HG02852 (cell line): ENCODE results near the gene SLC11A1.

Experiments used
- ATAC-seq: cut with Tn5 transposase; IDR thresholded peaks from one replicate; pipeline ENCODE4 v1.9.1; 2021; ENCODE audit warnings: mild to moderate bottlenecking, moderate library complexity; ENCODE audit not compliant: unreplicated experiment

Gene SLC11A1, protein sequence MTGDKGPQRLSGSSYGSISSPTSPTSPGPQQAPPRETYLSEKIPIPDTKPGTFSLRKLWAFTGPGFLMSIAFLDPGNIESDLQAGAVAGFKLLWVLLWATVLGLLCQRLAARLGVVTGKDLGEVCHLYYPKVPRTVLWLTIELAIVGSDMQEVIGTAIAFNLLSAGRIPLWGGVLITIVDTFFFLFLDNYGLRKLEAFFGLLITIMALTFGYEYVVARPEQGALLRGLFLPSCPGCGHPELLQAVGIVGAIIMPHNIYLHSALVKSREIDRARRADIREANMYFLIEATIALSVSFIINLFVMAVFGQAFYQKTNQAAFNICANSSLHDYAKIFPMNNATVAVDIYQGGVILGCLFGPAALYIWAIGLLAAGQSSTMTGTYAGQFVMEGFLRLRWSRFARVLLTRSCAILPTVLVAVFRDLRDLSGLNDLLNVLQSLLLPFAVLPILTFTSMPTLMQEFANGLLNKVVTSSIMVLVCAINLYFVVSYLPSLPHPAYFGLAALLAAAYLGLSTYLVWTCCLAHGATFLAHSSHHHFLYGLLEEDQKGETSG

DNA sequence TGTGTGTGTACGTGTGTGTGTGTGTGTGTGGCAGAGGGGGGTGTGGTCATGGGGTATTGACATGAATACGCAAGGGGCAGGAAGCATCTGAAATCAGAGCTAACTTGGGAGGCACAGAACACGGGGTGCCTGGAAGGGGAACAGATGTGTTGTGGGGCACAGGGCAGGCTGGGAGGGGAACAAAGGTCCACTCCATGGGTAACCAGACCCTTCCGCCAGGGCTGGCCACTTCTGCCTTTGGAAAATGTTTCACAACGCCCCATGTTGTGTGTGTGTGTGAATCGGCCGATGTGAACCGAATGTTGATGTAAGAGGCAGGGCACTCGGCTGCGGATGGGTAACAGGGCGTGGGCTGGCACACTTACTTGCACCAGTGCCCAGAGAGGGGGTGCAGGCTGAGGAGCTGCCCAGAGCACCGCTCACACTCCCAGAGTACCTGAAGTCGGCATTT lies at the start of gene SLC11A1:
TSS of gene SLC11A1 (plus strand) at position 358 of the 451 bp plus-strand sequence. CDS start 96 bp downstream, outside the sequence.
- no peak for ATAC-seq

DNA sequence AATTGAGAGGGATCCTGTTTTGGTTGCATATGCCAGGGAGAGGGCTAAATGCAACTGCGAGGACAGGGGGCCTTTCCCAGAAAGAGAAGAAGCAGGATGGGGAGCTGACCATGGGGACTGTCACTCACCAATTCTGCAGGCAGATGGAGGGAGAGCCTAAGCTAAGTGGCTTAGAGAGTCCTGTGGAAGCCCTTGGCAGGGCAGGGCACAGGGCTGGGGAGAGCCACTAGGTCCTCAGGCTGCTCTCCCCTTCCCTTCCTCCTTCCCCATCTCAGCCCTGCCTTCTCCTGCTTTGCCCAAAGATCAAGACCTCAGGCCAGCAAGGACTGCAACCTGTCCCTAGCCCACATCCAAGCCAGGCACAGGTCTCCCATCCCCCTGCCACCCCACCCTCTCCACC lies 49.8 kb upstream of the SLC11A1 start:
- ATAC-seq: no peak

DNA sequence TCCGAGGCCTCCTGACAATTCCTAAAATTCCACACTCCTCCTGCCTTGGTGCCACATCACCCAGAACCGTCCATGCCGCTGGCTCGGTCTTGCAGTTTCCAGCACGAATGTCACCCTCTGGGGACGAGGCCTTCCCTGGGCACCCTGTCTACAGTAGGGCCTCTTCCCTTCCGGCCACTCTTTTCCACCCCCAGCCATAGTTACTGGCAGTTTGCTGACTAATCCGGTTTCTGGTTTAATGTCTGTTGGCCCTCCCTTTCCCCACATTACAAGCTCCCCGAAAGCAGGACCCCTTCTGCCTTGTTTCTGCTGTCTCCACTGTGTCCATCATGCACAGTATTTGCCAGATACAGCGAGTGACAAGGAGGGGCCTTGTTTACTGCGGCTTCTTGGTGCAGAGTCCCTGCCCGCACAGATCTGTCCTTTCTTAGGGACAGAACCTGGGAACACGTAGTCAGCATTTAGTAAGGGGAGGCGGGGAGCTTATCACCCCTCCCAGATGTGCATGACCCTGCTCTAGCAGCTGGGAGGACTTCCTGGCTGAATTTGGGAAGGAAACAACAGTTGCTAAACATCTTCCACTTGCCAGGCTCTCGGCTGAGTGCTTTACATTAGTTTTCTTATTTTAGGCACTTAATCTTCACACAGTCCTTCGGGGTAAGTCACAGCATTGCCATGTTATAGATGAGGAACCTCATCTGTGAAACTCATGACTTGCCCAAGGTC lies 49.0 kb upstream of the SLC11A1 start:
- no peak for ATAC-seq

DNA sequence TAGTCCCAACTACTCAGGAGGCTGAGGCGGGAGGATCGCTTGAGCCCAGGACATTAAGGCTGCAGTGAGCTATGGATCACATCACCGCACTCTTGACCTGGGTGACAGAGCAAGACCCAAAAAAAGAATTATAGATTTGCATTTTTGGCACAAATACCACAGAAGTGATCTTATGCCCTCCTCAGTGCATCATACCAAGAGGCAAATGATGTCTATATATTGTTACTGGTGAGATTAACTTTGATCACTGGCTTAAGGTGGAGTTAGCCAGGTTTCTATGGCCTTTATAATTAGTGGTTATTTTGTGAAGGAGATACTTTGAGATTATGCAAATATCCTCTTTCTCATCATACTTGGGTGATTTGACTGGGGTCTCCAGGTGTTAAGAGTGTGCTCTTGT lies 47.5 kb upstream of the SLC11A1 start:
- no peak for ATAC-seq

DNA sequence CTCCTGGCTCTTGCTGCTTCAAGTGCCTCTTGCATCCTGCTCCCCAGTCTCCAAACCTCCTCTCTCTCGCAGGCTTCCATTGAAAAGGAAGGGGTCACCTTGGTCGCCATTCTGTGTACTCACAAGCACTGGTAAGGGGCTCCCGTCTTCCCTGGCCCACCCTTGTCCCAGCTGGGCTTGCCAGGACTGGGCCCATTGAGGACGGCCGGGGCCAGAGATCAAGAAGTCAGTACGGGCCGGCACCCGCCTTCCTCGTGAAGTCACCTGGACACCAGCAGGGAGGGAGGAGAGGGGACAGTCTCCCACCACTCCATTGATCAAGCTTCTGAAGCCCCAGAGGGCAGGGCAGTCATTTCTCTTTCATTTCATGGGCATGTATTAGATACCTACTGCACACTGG lies 41.4 kb upstream of the SLC11A1 start:
- no peak for ATAC-seq

GRCh38 chr2:218341381-218341780 lies 40.7 kb upstream of the SLC11A1 start:
- no peak for ATAC-seq

DNA sequence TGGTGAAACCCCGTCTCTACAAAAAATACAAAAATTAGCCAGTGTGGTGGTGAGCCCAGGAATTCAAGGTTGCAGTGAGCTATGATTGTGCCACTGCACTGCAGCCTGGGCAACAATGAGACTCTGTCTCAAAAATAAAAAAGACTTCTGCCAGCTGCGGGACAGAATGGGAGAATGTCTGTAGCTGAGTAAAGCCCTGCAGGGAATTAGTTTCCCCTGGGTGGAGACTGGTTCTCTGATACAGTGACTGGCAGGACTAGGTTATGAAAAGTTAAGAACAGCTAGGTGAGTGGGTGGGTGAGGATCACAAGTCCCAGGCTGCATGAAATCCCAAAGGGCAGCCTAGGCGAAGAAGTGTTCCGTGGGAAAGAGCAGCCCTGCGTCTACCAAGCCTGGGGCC lies 39.2 kb upstream of the SLC11A1 start:
- ATAC-seq: no peak

DNA sequence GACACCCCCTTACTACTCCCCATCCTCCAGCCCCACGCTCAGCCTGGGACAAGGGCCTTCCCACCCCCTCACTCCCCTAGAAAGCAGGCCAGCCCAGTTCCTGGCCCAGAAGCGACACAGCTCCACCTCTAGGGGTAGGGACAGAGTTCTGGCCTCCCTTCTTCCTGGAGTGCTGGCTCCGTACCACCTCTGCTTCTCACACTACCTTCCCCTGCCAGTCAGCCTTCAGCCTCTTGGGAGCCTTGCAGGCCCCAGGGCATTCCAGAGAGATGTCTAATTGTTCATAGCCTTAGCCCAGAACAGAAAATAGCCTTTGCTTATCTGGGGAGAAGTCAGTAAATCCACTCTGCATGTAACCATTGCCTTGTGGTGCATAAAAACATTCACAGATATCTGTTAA lies 38.5 kb upstream of the SLC11A1 start:
- no peak for ATAC-seq

DNA sequence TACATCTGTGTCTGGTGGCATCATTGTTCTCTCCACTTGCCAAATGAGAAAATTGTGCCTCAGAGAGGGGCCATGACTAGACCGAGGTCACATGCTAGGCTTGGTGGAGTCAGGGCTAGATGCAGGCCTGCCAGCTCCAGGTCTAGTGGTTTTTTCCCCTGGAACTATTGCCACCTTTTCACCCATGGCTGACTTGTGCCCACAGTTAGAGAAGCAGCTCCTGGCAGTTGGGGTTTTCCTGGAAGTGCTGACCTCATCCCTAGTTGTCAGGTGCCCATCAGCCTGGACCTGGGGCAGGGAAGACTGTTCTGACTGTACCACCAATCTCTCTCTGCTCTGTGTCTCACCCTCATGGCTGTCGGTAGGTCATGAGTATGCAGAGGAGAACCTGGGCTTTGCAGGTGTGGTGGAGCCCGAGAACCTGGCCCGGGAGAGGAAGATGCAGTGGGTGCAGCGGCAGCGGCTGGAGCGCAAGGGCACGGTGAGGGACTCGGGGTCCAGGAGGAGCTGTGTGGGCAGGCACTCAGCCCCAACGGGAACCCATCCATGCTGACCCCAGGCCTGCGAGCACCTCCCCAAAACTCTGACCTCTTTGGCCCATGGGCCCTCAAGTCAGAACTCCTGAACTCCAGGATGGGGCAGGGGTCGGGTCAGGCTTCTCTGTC lies 37.9 kb upstream of the SLC11A1 start:
- no peak for ATAC-seq

DNA sequence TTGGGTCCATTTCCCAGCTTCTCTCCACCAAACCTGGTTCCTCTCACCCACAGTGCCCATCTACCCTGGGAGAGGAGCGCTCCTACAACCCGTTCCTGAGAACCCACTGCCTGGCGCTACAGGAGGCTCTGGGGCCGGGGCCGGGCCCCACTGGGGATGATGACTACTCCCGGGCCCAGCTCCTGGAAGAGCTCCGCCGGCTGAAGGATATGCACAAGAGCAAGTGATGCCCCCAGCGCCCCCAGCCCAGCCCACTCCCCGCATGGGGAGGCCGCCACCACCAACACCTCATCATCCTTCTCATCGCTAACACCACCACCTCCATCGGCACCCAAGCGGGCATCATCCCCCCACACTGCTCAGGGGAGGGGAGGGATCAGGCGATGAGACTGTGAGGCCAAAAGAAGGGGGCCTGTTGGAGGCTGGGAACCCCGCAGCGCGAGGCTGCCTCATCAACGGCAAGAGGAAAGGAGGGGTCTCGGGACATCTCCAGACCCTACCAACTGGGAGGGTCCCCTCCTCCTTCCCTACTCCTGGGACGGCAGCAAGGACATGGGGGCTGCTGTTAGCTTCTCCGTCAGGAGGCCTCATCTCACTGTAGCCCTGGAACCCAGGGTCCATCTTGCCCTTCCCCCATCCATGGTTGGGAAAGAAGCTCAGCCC lies 37.2 kb upstream of the SLC11A1 start:
- no peak for ATAC-seq

GRCh38 chr2:218345491-218346236 lies 36.4 kb upstream of the SLC11A1 start:
- ATAC-seq: no peak

GRCh38 chr2:218347172-218347571 lies 34.9 kb upstream of the SLC11A1 start:
- no peak for ATAC-seq

DNA sequence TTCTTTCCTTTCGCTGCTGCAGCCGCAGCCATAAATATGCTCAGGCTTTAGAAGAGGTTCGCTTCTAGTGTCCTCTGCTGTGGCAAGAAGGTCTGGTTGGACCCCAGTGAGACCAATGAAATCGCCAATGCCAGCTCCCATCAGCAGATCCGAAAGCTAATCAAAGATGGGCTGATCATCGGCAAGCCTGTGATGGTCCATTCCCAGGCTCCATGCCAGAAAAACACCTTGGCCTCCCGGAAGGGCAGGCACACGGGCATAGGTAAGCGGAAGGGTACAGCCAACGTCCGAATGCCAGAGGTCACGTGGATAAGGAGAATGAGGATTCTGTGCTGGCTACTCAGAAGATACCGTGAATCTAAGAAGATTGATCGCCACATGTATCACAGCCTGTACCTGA lies 28.0 kb upstream of the SLC11A1 start:
- ATAC-seq: no peak

DNA sequence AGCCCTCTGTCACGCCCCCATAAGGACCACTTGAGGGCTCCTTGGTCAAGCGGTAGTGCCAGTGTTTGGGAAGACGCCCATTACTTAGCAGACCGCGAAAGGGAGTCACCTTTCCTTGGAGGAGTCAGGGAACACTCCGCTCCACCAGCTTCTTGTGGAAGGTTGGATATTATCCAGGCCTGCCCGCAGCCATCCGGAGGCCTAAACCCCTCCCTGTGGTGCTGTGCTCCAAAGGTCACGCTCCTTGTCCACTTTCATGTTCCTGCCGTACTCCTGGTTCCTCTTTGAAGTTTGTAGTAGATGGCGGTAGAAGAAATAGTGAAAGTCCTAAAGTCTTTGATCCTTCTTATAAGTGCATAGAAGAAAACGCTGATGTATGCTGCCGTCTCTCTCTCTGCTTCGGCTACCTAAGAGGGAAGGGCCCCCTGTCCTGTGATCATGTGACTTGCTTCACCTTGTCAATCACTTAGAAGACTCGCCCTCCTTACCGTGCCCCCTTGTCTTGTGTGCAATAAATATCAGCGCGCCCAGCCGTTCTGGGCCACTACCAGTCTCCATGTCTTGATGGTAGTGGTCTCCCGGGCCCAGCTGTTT lies 27.1 kb upstream of the SLC11A1 start:
- ATAC-seq: no peak

DNA sequence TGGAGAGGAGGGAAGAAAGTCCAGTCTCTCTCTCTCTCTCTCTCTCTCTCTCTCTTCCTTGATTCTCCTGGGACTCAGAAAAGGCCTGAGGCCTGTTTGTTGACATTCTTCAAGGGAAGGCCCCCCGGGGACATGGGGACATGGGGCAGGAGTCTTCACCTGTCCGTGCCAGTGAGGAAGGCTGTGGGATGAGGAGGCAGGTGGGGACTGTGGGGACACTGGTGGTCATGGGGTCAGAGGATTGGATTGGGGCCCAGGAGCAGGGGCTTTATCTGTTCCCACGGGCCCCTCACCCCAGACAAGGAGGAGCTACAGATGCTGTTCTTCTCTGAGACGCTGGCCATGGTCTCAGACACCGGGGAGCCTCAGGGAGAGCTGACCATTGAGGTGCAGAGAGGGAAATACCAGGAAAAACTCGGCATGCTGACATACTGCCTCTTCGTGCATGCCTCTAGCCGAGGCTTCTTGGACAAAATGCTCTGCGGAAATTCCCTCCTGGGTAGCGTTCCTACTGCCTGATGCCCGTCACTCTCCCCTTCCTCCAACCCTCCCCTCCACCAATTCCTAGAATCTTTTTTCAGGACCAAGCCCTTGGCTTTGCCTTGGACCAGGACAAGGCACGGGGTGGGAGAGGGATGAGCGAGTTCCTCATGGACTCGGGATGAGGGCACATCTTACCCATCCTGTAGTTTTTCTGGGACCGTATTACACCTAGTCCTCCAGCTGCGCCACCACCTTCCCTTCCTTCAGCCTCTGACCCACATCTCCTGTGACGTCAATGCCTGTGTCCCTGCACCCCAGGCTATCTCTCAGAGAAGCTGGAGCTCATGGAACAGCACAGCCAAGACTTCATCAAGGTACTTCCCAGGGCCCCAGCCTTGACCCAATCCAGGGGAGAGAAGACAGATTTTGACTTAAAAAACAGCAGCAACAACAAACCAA lies 24.6 kb upstream of the SLC11A1 start:
- ATAC-seq: no peak

DNA sequence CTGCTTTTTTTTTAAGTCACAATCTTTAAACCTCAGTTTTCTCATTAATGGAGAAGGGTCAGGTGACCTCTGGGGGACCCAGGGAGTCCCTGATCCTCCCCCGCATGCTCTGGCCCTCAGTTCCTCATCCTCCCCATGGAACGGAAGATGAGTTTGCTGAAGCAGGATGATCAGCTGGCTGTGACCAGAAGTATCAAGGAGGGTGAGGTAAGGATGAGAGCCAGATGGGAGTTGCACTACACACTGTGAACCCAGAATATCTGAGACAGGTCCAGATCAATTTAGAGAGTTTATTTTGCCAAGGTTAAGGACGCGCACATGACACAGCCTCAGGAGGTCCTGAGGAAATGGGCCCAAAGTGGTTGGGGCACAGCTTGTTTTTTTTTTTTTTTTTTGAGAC lies 21.6 kb upstream of the SLC11A1 start:
- no peak for ATAC-seq

GRCh38 chr2:218362606-218363005 lies 19.5 kb upstream of the SLC11A1 start:
- no peak for ATAC-seq

GRCh38 chr2:218363736-218364135 lies 18.3 kb upstream of the SLC11A1 start:
- ATAC-seq: no peak

GRCh38 chr2:218364196-218364595 lies 17.9 kb upstream of the SLC11A1 start:
- ATAC-seq: no peak
